ENCODE measurements around the gene CLINT1.

DNA sequence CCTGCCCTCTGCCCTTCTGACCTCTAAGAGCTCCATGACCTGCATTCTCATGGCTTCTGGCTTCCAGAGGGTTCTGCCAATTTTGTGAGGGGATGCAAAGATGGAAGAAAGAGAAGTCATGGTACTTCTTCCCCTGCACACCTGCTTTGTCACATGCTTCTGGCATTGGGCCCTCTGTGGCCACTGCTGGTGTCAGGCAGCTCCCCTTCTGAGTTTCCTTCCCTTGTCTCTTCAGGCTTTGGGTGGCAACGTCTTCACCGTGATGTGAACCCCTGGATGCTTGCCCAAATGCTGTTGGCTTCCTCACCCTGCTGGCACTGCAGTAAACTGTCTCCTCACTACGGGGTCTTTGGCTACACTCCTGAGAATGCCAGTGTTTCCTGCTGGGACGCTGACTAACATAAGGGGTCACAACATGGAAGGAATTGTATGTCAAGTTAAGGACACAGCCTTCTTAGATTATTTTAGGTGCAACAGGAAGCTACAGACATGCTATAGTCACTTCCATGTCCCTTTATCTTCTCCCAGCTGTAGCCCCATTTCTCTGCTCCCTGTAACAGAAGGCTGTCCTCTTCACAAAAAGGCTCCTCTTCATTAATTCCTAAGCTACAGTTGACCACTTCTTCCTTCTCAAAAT, 8.9 kb upstream of the CLINT1 start:
- TF ChIP-seq, protein P1, sequence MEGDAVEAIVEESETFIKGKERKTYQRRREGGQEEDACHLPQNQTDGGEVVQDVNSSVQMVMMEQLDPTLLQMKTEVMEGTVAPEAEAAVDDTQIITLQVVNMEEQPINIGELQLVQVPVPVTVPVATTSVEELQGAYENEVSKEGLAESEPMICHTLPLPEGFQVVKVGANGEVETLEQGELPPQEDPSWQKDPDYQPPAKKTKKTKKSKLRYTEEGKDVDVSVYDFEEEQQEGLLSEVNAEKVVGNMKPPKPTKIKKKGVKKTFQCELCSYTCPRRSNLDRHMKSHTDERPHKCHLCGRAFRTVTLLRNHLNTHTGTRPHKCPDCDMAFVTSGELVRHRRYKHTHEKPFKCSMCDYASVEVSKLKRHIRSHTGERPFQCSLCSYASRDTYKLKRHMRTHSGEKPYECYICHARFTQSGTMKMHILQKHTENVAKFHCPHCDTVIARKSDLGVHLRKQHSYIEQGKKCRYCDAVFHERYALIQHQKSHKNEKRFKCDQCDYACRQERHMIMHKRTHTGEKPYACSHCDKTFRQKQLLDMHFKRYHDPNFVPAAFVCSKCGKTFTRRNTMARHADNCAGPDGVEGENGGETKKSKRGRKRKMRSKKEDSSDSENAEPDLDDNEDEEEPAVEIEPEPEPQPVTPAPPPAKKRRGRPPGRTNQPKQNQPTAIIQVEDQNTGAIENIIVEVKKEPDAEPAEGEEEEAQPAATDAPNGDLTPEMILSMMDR (IDR thresholded peaks at IDR 0.05): no peak
- no peak for TF ChIP-seq POLR2A (IDR thresholded peaks at IDR 0.05)

Data from suprapubic skin (tissue), 3 donors.